Measurements from ENCODE around the gene SLC33A1.

- TF ChIP-seq CTCF (IDR thresholded peaks at IDR 0.05; ENCODE audit: low read depth, low read length) (no peak), POLR2A (IDR thresholded peaks at IDR 0.05; ENCODE audit: extremely low read depth, insufficient read length) (no peak)
Observed at GRCh38 chr3:155891321-155891720, 37.1 kb upstream of the SLC33A1 start.

Measured in NB4 (cell line).